PC-3 (cell line): ENCODE data around the gene MZT2B. TPM values are rescaled to one million over a fixed set of nuclear protein-coding genes. Genes with fewer than 3 reads are reported as not detected.
"Not testable (repeated sequence)": the region's sequence is repeated elsewhere in the genome, so short reads cannot be mapped to it uniquely, and the experiment has no call there.

Source experiments
- ATAC-seq: fragments of 200-7000 bp; cut with Tn5 transposase; 2 replicates; pipeline ENCODE4 v1.9.1; 2020; ENCODE audit warnings: mild to moderate bottlenecking, moderate library complexity
- BruUV-seq: library from RNA; stranded (reverse); fragments of 400-500 nt; replicated peaks from 2 replicates; lab custom pipeline; 2021; lab: Mats Ljungman, UMichigan
- CTCF ChIA-PET: fragments of 300-600 bp; sonication (Branson Sonifier 250); formaldehyde crosslinking; loops from one replicate; lab custom pipeline; 2022; ENCODE audit warnings: antibody characterized with exemption; lab: Charles Lee
- POLR2A ChIA-PET: fragments of 300-600 bp; sonication (Branson Sonifier 250); formaldehyde crosslinking; loops from one replicate; lab custom pipeline; 2022; ENCODE audit warnings: antibody characterized with exemption; ENCODE audit not compliant: unreplicated experiment; lab: Charles Lee
- DNase-seq: peaks from one replicate; pipeline ENCODE4 v3.0.0-alpha.2; 2015
- H2AFZ ChIP-seq: fragments of 300-600 bp; sonication (generic); 2 replicates; pipeline ENCODE4 v1.6.0; 2016; ENCODE audit warnings: antibody characterized with exemption, low read length
- H3F3A ChIP-seq: fragments of 300-600 bp; sonication (generic); one replicate; pipeline ENCODE4 v1.6.0; 2017; ENCODE audit warnings: antibody characterized with exemption, low read length, control low read depth, mild to moderate bottlenecking; ENCODE audit not compliant: unreplicated experiment
- H3K27ac ChIP-seq: fragments of 300-600 bp; sonication (generic); 2 replicates; pipeline ENCODE4 v1.5.1; 2016; ENCODE audit warnings: mild to moderate bottlenecking, low read length
- H3K27me3 ChIP-seq: fragments of 300-600 bp; sonication (generic); 2 replicates; pipeline ENCODE4 v1.6.1; 2016; ENCODE audit warnings: low read length, mixed read lengths
- H3K36me3 ChIP-seq: fragments of 300-600 bp; sonication (generic); 2 replicates; pipeline ENCODE4 v1.6.1; 2016; ENCODE audit warnings: low read depth, mixed run types, low read length, mixed read lengths
- H3K4me1 ChIP-seq: fragments of 300-600 bp; sonication (generic); 2 replicates; pipeline ENCODE4 v1.5.1; 2016; ENCODE audit warnings: low read length; ENCODE audit not compliant: insufficient read depth
- H3K4me2 ChIP-seq: fragments of 300-600 bp; sonication (generic); 2 replicates; pipeline ENCODE4 v1.6.0; 2016; ENCODE audit warnings: low read length
- H3K4me3 ChIP-seq: fragments of 300-600 bp; sonication (generic); 2 replicates; pipeline ENCODE4 v1.5.1; 2016; ENCODE audit warnings: mild to moderate bottlenecking, low read length, mixed read lengths
- H3K79me2 ChIP-seq: fragments of 300-600 bp; sonication (generic); 2 replicates; pipeline ENCODE4 v1.6.1; 2017; ENCODE audit warnings: low read length, mixed read lengths
- H3K9ac ChIP-seq: fragments of 300-600 bp; sonication (generic); 2 replicates; pipeline ENCODE4 v1.6.0; 2016; ENCODE audit warnings: mild to moderate bottlenecking, low read length
- H3K9me2 ChIP-seq: fragments of 300-600 bp; sonication (generic); replicated peaks from 2 replicates; pipeline ENCODE4 v1.6.1; 2016; ENCODE audit warnings: mixed run types, low read length, mixed read lengths
- H3K9me3 ChIP-seq: fragments of 300-600 bp; sonication (generic); 2 replicates; pipeline ENCODE4 v1.6.1; 2016; ENCODE audit warnings: low read length, mixed read lengths
- H4K20me1 ChIP-seq: fragments of 300-600 bp; sonication (generic); 2 replicates; pipeline ENCODE4 v1.6.1; 2016; ENCODE audit warnings: low read length, mixed read lengths
- EZH2 ChIP-seq: fragments of 300-600 bp; sonication (generic); IDR thresholded peaks from one replicate; pipeline ENCODE4 v1.6.1; 2017; ENCODE audit warnings: antibody characterized with exemption, mild to moderate bottlenecking, low read length; ENCODE audit not compliant: unreplicated experiment
- EZH2phosphoT487 ChIP-seq: fragments of 300-600 bp; sonication (generic); IDR thresholded peaks from 2 replicates; pipeline ENCODE4 v1.6.1; 2018; ENCODE audit warnings: mild to moderate bottlenecking, antibody characterized with exemption, low read length, borderline replicate concordance
- intact Hi-C: fragments of 100-400 bp; cut with micrococcal nuclease; formaldehyde crosslinking; loops from 2 replicates; pipeline ENCODE4 v1.9.0; 2023
- total RNA-seq: library from RNA; depleted of rRNA; stranded (reverse); fragments of >200 nt; gene quantifications from 2 replicates; pipeline ENCODE4 v1.2.3, GENCODE V29; 2014
- TF ChIP-seq, protein P1 (sequence below): fragments of 300-600 bp; sonication (generic); conservative IDR thresholded peaks from 2 replicates; pipeline ENCODE4 v1.5.1; 2017; ENCODE audit warnings: antibody characterized with exemption, low read depth, mild to moderate bottlenecking, low read length

Gene MZT2B
- total RNA-seq, 1 experiment from 2014 or later = 502 TPM

DNA sequence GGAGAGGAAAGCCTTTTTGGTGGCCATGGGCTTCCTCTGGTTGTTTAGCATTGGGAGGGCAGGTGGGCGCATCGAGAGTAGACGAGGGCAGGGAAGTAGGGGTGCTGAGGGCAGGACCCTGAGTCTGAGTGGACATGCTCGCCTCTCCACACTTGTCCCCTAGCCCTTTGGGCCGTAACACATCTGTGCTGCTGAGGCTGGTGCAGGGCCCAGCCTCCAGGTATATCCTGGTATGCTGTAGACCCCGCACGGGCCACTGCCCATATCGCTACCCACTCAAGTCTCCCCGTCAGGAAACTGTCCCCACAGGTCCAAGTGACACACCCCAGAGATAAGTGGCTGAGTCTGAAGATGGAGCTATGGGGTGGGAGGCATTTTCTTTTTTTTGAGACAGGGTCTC, 23.4 kb upstream of the MZT2B start:
- Histone ChIP-seq H3K27ac (no peak overlapping the region), H3K9me2 (no peaks in the 10 kb centered on the region), H3K27me3 (no peaks in the 10 kb centered on the region), H3K4me2 (no peak overlapping the region), H3K36me3 (no peaks in the 10 kb centered on the region), H3K4me3 (no peak overlapping the region), H2AFZ (no peak overlapping the region), H3K9me3 (no peaks in the 10 kb centered on the region), H3F3A (no peaks in the 10 kb centered on the region), H3K79me2 (no peaks in the 10 kb centered on the region), H3K4me1 (no peaks in the 10 kb centered on the region), H4K20me1 (no peaks in the 10 kb centered on the region), H3K9ac (no peak overlapping the region)
- DNase-seq (no peak), ATAC-seq (no peak)
- BruUV-seq = no TSS peak
- ChIA-PET CTCF (no interaction called here), POLR2A (no interaction called here)
- intact Hi-C loops = no loop called here
- TF ChIP-seq, protein P1, sequence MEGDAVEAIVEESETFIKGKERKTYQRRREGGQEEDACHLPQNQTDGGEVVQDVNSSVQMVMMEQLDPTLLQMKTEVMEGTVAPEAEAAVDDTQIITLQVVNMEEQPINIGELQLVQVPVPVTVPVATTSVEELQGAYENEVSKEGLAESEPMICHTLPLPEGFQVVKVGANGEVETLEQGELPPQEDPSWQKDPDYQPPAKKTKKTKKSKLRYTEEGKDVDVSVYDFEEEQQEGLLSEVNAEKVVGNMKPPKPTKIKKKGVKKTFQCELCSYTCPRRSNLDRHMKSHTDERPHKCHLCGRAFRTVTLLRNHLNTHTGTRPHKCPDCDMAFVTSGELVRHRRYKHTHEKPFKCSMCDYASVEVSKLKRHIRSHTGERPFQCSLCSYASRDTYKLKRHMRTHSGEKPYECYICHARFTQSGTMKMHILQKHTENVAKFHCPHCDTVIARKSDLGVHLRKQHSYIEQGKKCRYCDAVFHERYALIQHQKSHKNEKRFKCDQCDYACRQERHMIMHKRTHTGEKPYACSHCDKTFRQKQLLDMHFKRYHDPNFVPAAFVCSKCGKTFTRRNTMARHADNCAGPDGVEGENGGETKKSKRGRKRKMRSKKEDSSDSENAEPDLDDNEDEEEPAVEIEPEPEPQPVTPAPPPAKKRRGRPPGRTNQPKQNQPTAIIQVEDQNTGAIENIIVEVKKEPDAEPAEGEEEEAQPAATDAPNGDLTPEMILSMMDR = no peak
- no peak for TF ChIP-seq EZH2phosphoT487
- TF ChIP-seq EZH2 = no peak

DNA sequence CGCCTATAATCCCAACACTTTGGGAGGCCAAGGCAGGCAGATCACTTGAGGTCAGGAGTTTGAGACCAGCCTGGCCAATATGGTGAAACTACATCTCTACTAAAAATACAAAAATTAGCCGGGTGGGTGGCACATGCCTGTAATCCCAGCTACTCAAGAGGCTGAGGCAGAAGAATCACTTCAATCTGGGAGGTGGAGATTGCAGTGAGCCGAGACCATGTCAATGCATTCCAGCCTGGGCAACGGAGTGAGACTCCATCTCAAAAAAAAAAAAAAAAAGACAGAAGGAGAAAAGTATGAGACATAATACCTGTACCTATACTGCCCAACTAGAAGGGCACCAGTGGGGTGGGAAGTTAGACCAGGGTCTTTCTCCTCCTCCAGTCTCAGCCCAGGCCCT, 22.7 kb upstream of the MZT2B start:
- BruUV-seq, H3K4me3 ChIP-seq, H3F3A ChIP-seq, H3K9ac ChIP-seq, H3K27ac ChIP-seq, H3K79me2 ChIP-seq, DNase-seq, intact Hi-C loops, H4K20me1 ChIP-seq, H3K36me3 ChIP-seq, ATAC-seq, H3K4me1 ChIP-seq, POLR2A ChIA-PET, H3K27me3 ChIP-seq, H3K4me2 ChIP-seq, H2AFZ ChIP-seq, CTCF ChIA-PET, H3K9me2 ChIP-seq, H3K9me3 ChIP-seq: not testable (repeated sequence)

GRCh38 chr2:130160131-130160530, 21.9 kb upstream of the MZT2B start:
- CTCF ChIA-PET = no interaction called here
- H3K36me3 ChIP-seq = peaks cover under 1% of the 10 kb centered on the region; the same call in 1 of the 2 replicates
- DNase-seq = no peak
- no peak overlapping the region for H2AFZ ChIP-seq
- H3K9ac ChIP-seq = no peak overlapping the region
- no peaks in the 10 kb centered on the region for H3K9me3 ChIP-seq
- TF ChIP-seq EZH2 (no peak), EZH2phosphoT487 (no peak)
- TF ChIP-seq, protein P1 = no peak
- H3K4me2 ChIP-seq = no peak overlapping the region
- intact Hi-C loops = no loop called here
- no peaks in the 10 kb centered on the region for H3K9me2 ChIP-seq
- H3K27me3 ChIP-seq = no peaks in the 10 kb centered on the region
- BruUV-seq = no TSS peak
- H3K27ac ChIP-seq = no peak overlapping the region
- H3K4me1 ChIP-seq = no peaks in the 10 kb centered on the region
- H3K79me2 ChIP-seq = no peaks in the 10 kb centered on the region
- no peak overlapping the region for H3K4me3 ChIP-seq
- H3F3A ChIP-seq = no peaks in the 10 kb centered on the region
- POLR2A ChIA-PET = no interaction called here
- no peaks in the 10 kb centered on the region for H4K20me1 ChIP-seq
- no peak for ATAC-seq

DNA sequence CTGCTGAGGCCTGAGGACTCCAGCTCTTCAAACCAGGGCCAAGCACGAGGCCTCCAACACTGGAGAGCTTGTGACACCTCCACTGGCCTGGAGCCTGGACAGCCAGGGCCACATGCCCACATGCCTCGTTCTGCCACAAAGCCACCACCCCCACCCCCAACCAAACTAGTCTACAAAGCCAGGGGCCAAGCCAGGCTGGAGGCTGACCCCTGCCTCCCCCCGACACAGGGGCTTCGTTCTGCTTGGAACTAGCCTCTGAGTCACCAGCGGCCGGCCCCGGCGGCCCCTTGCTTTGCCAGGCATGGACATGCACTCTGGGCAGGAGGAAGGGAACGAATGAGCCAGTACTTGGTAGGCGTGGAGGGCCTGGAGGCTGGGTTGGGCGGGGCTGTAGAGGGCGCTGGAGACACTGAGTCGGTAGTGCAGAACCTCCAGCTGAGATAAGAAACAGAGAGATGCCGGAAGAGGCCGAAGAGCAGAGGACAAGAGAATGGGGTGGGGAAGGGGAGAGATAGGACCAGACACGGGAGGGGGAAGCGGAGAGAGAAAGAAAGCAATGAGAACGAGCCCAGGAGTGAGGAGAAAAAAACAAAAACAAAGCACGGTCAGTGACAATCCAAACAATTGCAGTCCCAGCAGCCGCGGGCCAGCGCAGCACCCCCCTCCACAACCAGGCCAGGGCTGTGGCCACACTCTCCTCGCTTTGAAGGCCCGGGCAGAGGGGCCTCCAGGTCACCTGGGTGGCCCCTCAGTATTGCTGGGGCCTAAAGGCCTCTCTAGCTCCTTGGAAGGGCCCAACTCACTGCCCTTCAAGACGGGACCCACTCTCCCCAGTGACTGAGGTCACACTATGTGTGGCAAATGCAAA, 21.0 kb upstream of the MZT2B start:
- H3K9ac ChIP-seq, H2AFZ ChIP-seq, H3K79me2 ChIP-seq, intact Hi-C loops, CTCF ChIA-PET, H3K9me3 ChIP-seq, POLR2A ChIA-PET, H3K36me3 ChIP-seq, ATAC-seq, H3K4me1 ChIP-seq, DNase-seq, H3F3A ChIP-seq, H3K4me2 ChIP-seq, H3K27me3 ChIP-seq, H3K9me2 ChIP-seq, BruUV-seq, H4K20me1 ChIP-seq, H3K27ac ChIP-seq, H3K4me3 ChIP-seq: not testable (repeated sequence)

- H3K9me2 ChIP-seq, H3K36me3 ChIP-seq, H3K27me3 ChIP-seq, H3K4me2 ChIP-seq, BruUV-seq, H3K79me2 ChIP-seq, ATAC-seq, POLR2A ChIA-PET, H3K4me3 ChIP-seq, H2AFZ ChIP-seq, DNase-seq, H3K27ac ChIP-seq, H4K20me1 ChIP-seq, H3F3A ChIP-seq, CTCF ChIA-PET, H3K4me1 ChIP-seq, H3K9ac ChIP-seq, intact Hi-C loops, H3K9me3 ChIP-seq: not testable (repeated sequence)
These were observed 19.6 kb upstream of the MZT2B start for GRCh38 chr2:130162486-130162885.
